Suprapubic skin (tissue), 4 donors: ENCODE data around the gene GNAS-AS1. TPM values are rescaled to one million over a fixed set of nuclear protein-coding genes. Genes with fewer than 3 reads are reported as not detected.

Source experiments
- DNase-seq, 2 donors: peaks; one replicate each; pipeline ENCODE4 v3.0.0-alpha.2; 2019; ENCODE audit warnings: low spot score in 2 of 2
- H3K27ac ChIP-seq: fragments of 200-600 bp; sonication (generic); one replicate; pipeline ENCODE4 v1.5.1; 2019
- H3K27me3 ChIP-seq: fragments of 200-600 bp; sonication (generic); one replicate; pipeline ENCODE4 v1.5.1; 2019
- H3K36me3 ChIP-seq: fragments of 200-600 bp; sonication (generic); one replicate; pipeline ENCODE4 v1.5.1; 2019
- H3K4me1 ChIP-seq: fragments of 200-600 bp; sonication (generic); one replicate; pipeline ENCODE4 v1.5.1; 2019
- H3K4me3 ChIP-seq: fragments of 200-600 bp; sonication (generic); one replicate; pipeline ENCODE4 v1.5.1; 2019; ENCODE audit warnings: mild to moderate bottlenecking
- H3K9me3 ChIP-seq: fragments of 200-600 bp; sonication (generic); one replicate; pipeline ENCODE4 v1.5.1; 2019
- EP300 ChIP-seq: sonication (generic); formaldehyde crosslinking; IDR thresholded peaks from one replicate; pipeline ENCODE4 v1.6.1; 2017; ENCODE audit warnings: antibody characterized with exemption
- POLR2A ChIP-seq, 2 donors: fragments of 450-650 bp; IDR thresholded peaks; one replicate each; pipeline ENCODE4 v1.6.1; 2017; ENCODE audit warnings: antibody characterized with exemption in 2 of 2, mild to moderate bottlenecking in 2 of 2, moderate library complexity in 2 of 2
- POLR2AphosphoS5 ChIP-seq, 3 donors: sonication (generic); formaldehyde crosslinking; IDR thresholded peaks; one replicate each; pipeline ENCODE4 v1.6.1; 2017; ENCODE audit warnings: antibody characterized with exemption in 3 of 3
- WGBS: methylation state at CpG from one replicate; pipeline ENCODE4 v1.1.5; 2018; 5-methylcytosine and 5-hydroxymethylcytosine counted together
- total RNA-seq, 4 donors: library from RNA; depleted of rRNA; stranded (reverse); fragments of >200 nt; gene quantifications; one replicate each; pipeline ENCODE4 v1.1.0, GENCODE V29; 2016
- TF ChIP-seq, protein P1 (sequence below), 2 donors: fragments of 200-600 bp in 1 of 2; fragments of 450-650 bp in 1 of 2; sonication (generic) in 1 of 2; IDR thresholded peaks; one replicate each; pipeline ENCODE4 v1.5.1; 2016 to 2019; ENCODE audit warnings: antibody characterized with exemption in 2 of 2, mild to moderate bottlenecking in 1 of 2, moderate library complexity in 1 of 2

Gene GNAS-AS1
- total RNA-seq, 4 donors from 2014 or later, result not detected

DNA sequence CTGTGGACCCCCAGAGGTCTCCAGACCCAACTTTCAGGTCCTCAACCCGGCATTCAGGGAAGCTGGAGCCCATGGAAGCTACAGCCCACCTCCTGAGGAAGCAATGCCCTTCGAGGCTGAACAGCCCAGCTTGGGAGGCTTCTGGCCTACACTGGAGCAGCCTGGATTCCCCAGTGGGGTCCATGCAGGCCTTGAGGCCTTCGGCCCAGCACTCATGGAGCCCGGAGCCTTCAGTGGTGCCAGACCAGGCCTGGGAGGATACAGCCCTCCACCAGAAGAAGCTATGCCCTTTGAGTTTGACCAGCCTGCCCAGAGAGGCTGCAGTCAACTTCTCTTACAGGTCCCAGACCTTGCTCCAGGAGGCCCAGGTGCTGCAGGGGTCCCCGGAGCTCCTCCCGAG is 2.8 kb upstream of the GNAS-AS1 start:
- H3K4me3 ChIP-seq, result no peak overlapping the region
- DNase-seq, result no peak
- peaks cover 29% of the 10 kb centered on the region for H3K4me1 ChIP-seq
- H3K27ac ChIP-seq, result no peak overlapping the region
- WGBS, result no CpG with 5 or more reads among the region's 6 CpGs
- no peaks in the 10 kb centered on the region for H3K9me3 ChIP-seq
- TF ChIP-seq EP300 (no peak), POLR2A (IDR thresholded peaks at IDR 0.05) (no peak)
- TF ChIP-seq, protein P1, sequence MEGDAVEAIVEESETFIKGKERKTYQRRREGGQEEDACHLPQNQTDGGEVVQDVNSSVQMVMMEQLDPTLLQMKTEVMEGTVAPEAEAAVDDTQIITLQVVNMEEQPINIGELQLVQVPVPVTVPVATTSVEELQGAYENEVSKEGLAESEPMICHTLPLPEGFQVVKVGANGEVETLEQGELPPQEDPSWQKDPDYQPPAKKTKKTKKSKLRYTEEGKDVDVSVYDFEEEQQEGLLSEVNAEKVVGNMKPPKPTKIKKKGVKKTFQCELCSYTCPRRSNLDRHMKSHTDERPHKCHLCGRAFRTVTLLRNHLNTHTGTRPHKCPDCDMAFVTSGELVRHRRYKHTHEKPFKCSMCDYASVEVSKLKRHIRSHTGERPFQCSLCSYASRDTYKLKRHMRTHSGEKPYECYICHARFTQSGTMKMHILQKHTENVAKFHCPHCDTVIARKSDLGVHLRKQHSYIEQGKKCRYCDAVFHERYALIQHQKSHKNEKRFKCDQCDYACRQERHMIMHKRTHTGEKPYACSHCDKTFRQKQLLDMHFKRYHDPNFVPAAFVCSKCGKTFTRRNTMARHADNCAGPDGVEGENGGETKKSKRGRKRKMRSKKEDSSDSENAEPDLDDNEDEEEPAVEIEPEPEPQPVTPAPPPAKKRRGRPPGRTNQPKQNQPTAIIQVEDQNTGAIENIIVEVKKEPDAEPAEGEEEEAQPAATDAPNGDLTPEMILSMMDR (IDR thresholded peaks at IDR 0.05), result no peak
- peaks cover 61% of the 10 kb centered on the region for H3K27me3 ChIP-seq
- H3K36me3 ChIP-seq, result no peaks in the 10 kb centered on the region

GRCh38 chr20:58852543-58853271 is 2.0 kb upstream of the GNAS-AS1 start, which contains the start of gene GNAS:
TSS of gene GNAS (plus strand) at chr20:58852716.
- peak within 1 kb of the TSS; percentile 43 for H3K4me3 ChIP-seq
- WGBS, result 24% methylated on average over 31 of the region's 35 CpGs
- no peak for DNase-seq
- H3K4me1 ChIP-seq, result peaks cover 29% of the 10 kb centered on the region
- TF ChIP-seq POLR2A (IDR thresholded peaks at IDR 0.05), result no peak
- TF ChIP-seq, protein P1 (IDR thresholded peaks at IDR 0.05), result peak in 1 of 2 donors; percentile 43
- H3K36me3 ChIP-seq, result no peaks in the 10 kb centered on the region
- no peaks in the 10 kb centered on the region for H3K9me3 ChIP-seq
- H3K27me3 ChIP-seq, result peaks cover 60% of the 10 kb centered on the region
- H3K27ac ChIP-seq, result no peak within 1 kb of the TSS

GRCh38 chr20:58851969-58852458 is 1.3 kb upstream of the GNAS-AS1 start:
- DNase-seq, result no peak
- 70% methylated on average over 23 of the region's 23 CpGs for WGBS
- Histone ChIP-seq H3K36me3 (no peaks in the 10 kb centered on the region), H3K9me3 (no peaks in the 10 kb centered on the region), H3K27me3 (peaks cover 57% of the 10 kb centered on the region), H3K4me1 (peaks cover 29% of the 10 kb centered on the region), H3K27ac (no peak overlapping the region), H3K4me3 (peak overlapping the region; percentile 43)
- TF ChIP-seq, protein P1 (IDR thresholded peaks at IDR 0.05), result no peak
- TF ChIP-seq POLR2A (IDR thresholded peaks at IDR 0.05) (no peak), POLR2AphosphoS5 (IDR thresholded peaks at IDR 0.05) (no peak), EP300 (no peak)

- H3K27me3 ChIP-seq, result peaks cover 57% of the 10 kb centered on the region
These were observed 693 bp upstream of the GNAS-AS1 start for GRCh38 chr20:58851221-58851968.

More at GRCh38 chr20:58851221-58851968, 693 bp upstream of the GNAS-AS1 start:
- peak overlapping the region; percentile 43 for H3K4me3 ChIP-seq
- H3K27ac ChIP-seq, result no peak overlapping the region
- no peaks in the 10 kb centered on the region for H3K36me3 ChIP-seq
- peaks cover 27% of the 10 kb centered on the region for H3K4me1 ChIP-seq
- 67% methylated on average over 35 of the region's 41 CpGs for WGBS
- TF ChIP-seq POLR2AphosphoS5 (IDR thresholded peaks at IDR 0.05) (no peak), EP300 (no peak), POLR2A (IDR thresholded peaks at IDR 0.05) (no peak)
- TF ChIP-seq, protein P1 (IDR thresholded peaks at IDR 0.05), result no peak
- no peak for DNase-seq
- no peaks in the 10 kb centered on the region for H3K9me3 ChIP-seq
